ENCODE measurements around the gene SPOCK1.

DNA sequence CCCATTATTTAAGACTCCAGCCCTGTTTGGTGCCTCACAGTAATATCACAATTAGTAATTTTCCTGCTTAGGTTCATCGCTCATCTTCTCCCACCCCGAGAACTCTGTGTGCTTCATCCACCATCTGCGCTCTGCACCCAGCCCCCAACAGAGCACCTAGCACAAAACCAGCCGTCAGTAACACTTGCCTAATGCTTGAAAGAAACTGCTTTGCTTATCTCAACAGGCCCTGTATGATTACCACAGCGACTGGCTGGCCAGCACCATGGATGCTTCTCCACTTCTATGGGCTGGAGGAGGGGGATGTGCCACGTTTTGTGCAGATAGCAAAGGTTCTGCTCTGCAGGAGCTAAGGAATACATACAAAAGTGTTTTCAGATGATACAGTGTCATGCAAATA, 166.8 kb downstream of the SPOCK1 start:
- TF ChIP-seq, protein P1, sequence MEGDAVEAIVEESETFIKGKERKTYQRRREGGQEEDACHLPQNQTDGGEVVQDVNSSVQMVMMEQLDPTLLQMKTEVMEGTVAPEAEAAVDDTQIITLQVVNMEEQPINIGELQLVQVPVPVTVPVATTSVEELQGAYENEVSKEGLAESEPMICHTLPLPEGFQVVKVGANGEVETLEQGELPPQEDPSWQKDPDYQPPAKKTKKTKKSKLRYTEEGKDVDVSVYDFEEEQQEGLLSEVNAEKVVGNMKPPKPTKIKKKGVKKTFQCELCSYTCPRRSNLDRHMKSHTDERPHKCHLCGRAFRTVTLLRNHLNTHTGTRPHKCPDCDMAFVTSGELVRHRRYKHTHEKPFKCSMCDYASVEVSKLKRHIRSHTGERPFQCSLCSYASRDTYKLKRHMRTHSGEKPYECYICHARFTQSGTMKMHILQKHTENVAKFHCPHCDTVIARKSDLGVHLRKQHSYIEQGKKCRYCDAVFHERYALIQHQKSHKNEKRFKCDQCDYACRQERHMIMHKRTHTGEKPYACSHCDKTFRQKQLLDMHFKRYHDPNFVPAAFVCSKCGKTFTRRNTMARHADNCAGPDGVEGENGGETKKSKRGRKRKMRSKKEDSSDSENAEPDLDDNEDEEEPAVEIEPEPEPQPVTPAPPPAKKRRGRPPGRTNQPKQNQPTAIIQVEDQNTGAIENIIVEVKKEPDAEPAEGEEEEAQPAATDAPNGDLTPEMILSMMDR (conservative IDR thresholded peaks at IDR 0.05) = no peak
- no peak for TF ChIP-seq EZH2 (IDR thresholded peaks at IDR 0.05; ENCODE audit: low read depth)

Data from PC-9 (cell line).